ENCODE measurements around the gene BTBD3.

- no peak for TF ChIP-seq ZBTB33 (IDR thresholded peaks at IDR 0.05)
- TF ChIP-seq CTCF (IDR thresholded peaks at IDR 0.05; ENCODE audit: low read depth, low read length, missing input control): no peak
- no peak for TF ChIP-seq HNF4G (IDR thresholded peaks at IDR 0.05)
- TF ChIP-seq HNF4A (conservative IDR thresholded peaks at IDR 0.05): no peak
- TF ChIP-seq JUND (IDR thresholded peaks at IDR 0.05): no peak
Measured at GRCh38 chr20:11918391-11918845, 725 bp downstream of the BTBD3 start.

Data from liver (tissue), 3 donors.